Small intestine (tissue), 7 donors: Measurements from ENCODE around the gene FBXO7. TPM values are rescaled to one million over a fixed set of nuclear protein-coding genes. Genes with fewer than 3 reads are reported as not detected.

Experiments
- DNase-seq, 2 donors: peaks; one replicate each; pipeline versions ENCODE4 v3.0.0 to v3.0.0-alpha.2; 2013
- FAIRE-seq: peaks from 2 replicates; lab custom pipeline; 2012; peaks lifted over from hg19 to GRCh38; lab: Jason Lieb, UNC
- H3K27ac ChIP-seq, 3 donors: one replicate each; pipeline ENCODE4 v1.5.1; 2013; ENCODE audit warnings: low read length in 2 of 3, mild to moderate bottlenecking in 2 of 3, control low read depth in 1 of 3, inconsistent platforms in 1 of 3, low read depth in 1 of 3, moderate library complexity in 1 of 3
- H3K27me3 ChIP-seq, 3 donors: one replicate each; pipeline ENCODE4 v1.6.1; 2013; ENCODE audit warnings: low read length in 3 of 3, inconsistent platforms in 1 of 3; ENCODE audit not compliant: control insufficient read depth in 3 of 3, insufficient read depth in 3 of 3
- H3K36me3 ChIP-seq, 3 donors: one replicate each; pipeline ENCODE4 v1.6.1; 2013; ENCODE audit warnings: low read length in 3 of 3, inconsistent platforms in 1 of 3, low read depth in 1 of 3, mild to moderate bottlenecking in 1 of 3, moderate library complexity in 1 of 3; ENCODE audit not compliant: control insufficient read depth in 3 of 3, insufficient read depth in 2 of 3
- H3K4me1 ChIP-seq, 3 donors: one replicate each; pipeline ENCODE4 v1.6.1; 2013; ENCODE audit warnings: low read length in 2 of 3, inconsistent platforms in 1 of 3, low read depth in 1 of 3, mild to moderate bottlenecking in 1 of 3, moderate library complexity in 1 of 3; ENCODE audit not compliant: control insufficient read depth in 3 of 3, insufficient read depth in 2 of 3
- H3K4me3 ChIP-seq, 3 donors: one replicate each; pipeline ENCODE4 v1.5.1; 2013; ENCODE audit warnings: low read length in 3 of 3, control low read depth in 1 of 3, inconsistent platforms in 1 of 3, low read depth in 1 of 3, mild to moderate bottlenecking in 1 of 3, moderate library complexity in 1 of 3
- H3K9me3 ChIP-seq, 2 donors: one replicate each; pipeline ENCODE4 v1.6.1; 2013; ENCODE audit warnings: low read depth in 1 of 2, low read length in 1 of 2; ENCODE audit not compliant: control insufficient read depth in 2 of 2, insufficient read depth in 1 of 2
- WGBS, 3 donors: extraction: QIAGEN DNeasy Blood & Tissue Kit; methylation state at CpG; one replicate each; pipeline ENCODE4 v1.1.7; 2013; 5-methylcytosine and 5-hydroxymethylcytosine counted together
- polyA plus RNA-seq, 4 donors: library from polyadenylated mRNA; stranded (reverse) in 3 of 4; unstranded in 1 of 4; fragments of 200-250 nt in 3 of 4; fragments of 120-200 nt in 1 of 4; gene quantifications; one replicate each; pipeline versions ENCODE4 v1.2.1 to v1.2.3, GENCODE V29; 2013
- donor health status: healthy with polysubstance abuse.
- donor health status: control.
- donor health status: control.
- donor health status: Bipolar disorder and iron deficiency.
- donor health status: healthy.

FBXO7 gene
- polyA plus RNA-seq, 4 donors = 61.6 to 100 (median 84.8) TPM

- Histone ChIP-seq H3K9me3 (no peaks in the 10 kb centered on the region), H3K4me3 (no peak overlapping the region), H3K4me1 (no peaks in the 10 kb centered on the region), H3K36me3 (peaks cover 11 to 27% (median 19%) of the 10 kb centered on the region in 3 donors), H3K27me3 (no peaks in the 10 kb centered on the region), H3K27ac (no peak overlapping the region)
- WGBS, 3 donors = 70 to 87% (median 76%) methylated on average over 2 of the region's 2 CpGs
- DNase-seq (no peak), FAIRE-seq (no peak)
These were observed 17.5 kb downstream of the FBXO7 start for GRCh38 chr22:32492111-32492510.

GRCh38 chr22:32493551-32493950 lies 18.9 kb downstream of the FBXO7 start:
- FAIRE-seq (no peak), DNase-seq (no peak)
- H3K4me3 ChIP-seq = no peak overlapping the region
- H3K9me3 ChIP-seq = no peaks in the 10 kb centered on the region
- H3K27ac ChIP-seq = no peak overlapping the region
- H3K36me3 ChIP-seq = peaks cover 18 to 32% (median 22%) of the 10 kb centered on the region in 3 donors
- no peaks in the 10 kb centered on the region for H3K4me1 ChIP-seq
- H3K27me3 ChIP-seq = no peaks in the 10 kb centered on the region
- 94 to 98% (median 95%) methylated on average over 2 of the region's 2 CpGs for WGBS, 3 donors

- no peak overlapping the region for H3K27ac ChIP-seq
- H3K4me1 ChIP-seq = no peaks in the 10 kb centered on the region
- DNase-seq (no peak), FAIRE-seq (no peak)
- no peaks in the 10 kb centered on the region for H3K27me3 ChIP-seq
- WGBS, 3 donors = 82 to 90% (median 89%) methylated on average over 4 of the region's 4 CpGs
- no peaks in the 10 kb centered on the region for H3K9me3 ChIP-seq
- peaks cover 15 to 32% (median 24%) of the 10 kb centered on the region in 3 donors for H3K36me3 ChIP-seq
- no peak overlapping the region for H3K4me3 ChIP-seq
These were observed 20.4 kb downstream of the FBXO7 start for GRCh38 chr22:32494971-32495370.

GRCh38 chr22:32499666-32500065 lies 25.1 kb downstream of the FBXO7 start:
- 66 to 81% (median 73%) methylated on average over 3 of the region's 3 CpGs for WGBS, 3 donors
- Histone ChIP-seq H3K36me3 (peaks cover 11 to 18% (median 15%) of the 10 kb centered on the region in 3 donors), H3K4me3 (no peak overlapping the region), H3K4me1 (no peaks in the 10 kb centered on the region), H3K27me3 (no peaks in the 10 kb centered on the region), H3K9me3 (no peaks in the 10 kb centered on the region), H3K27ac (no peak overlapping the region)
- DNase-seq = no peak
- FAIRE-seq = no peak

GRCh38 chr22:32501836-32502752 lies 27.5 kb downstream of the FBXO7 start:
- Histone ChIP-seq H3K27ac (no peak overlapping the region), H3K4me3 (no peak overlapping the region), H3K9me3 (no peaks in the 10 kb centered on the region), H3K36me3 (peaks cover 7 to 12% (median 9%) of the 10 kb centered on the region in 3 donors), H3K4me1 (no peaks in the 10 kb centered on the region), H3K27me3 (no peaks in the 10 kb centered on the region)
- DNase-seq (no peak), FAIRE-seq (no peak)
- 58 to 73% (median 70%) methylated on average over 9 of the region's 9 CpGs for WGBS, 3 donors

GRCh38 chr22:32509045-32509444 lies 34.4 kb downstream of the FBXO7 start:
- no peaks in the 10 kb centered on the region for H3K36me3 ChIP-seq
- no peak overlapping the region for H3K27ac ChIP-seq
- no peaks in the 10 kb centered on the region for H3K27me3 ChIP-seq
- H3K4me3 ChIP-seq = no peak overlapping the region
- FAIRE-seq = no peak
- no peaks in the 10 kb centered on the region for H3K4me1 ChIP-seq
- 92 to 97% (median 94%) methylated on average over 7 of the region's 7 CpGs for WGBS, 3 donors
- no peaks in the 10 kb centered on the region for H3K9me3 ChIP-seq
- DNase-seq = no peak

GRCh38 chr22:32511274-32511673 lies 36.7 kb downstream of the FBXO7 start:
- no peak overlapping the region for H3K27ac ChIP-seq
- 74 to 87% (median 84%) methylated on average over 3 of the region's 3 CpGs for WGBS, 3 donors
- H3K4me3 ChIP-seq = no peak overlapping the region
- no peaks in the 10 kb centered on the region for H3K27me3 ChIP-seq
- DNase-seq (no peak), FAIRE-seq (no peak)
- no peaks in the 10 kb centered on the region for H3K9me3 ChIP-seq
- H3K4me1 ChIP-seq = no peaks in the 10 kb centered on the region
- no peaks in the 10 kb centered on the region for H3K36me3 ChIP-seq

- 59 to 78% (median 68%) methylated on average over 2 of the region's 2 CpGs for WGBS, 3 donors
- Histone ChIP-seq H3K9me3 (no peaks in the 10 kb centered on the region), H3K27me3 (no peaks in the 10 kb centered on the region), H3K27ac (no peak overlapping the region), H3K4me3 (no peak overlapping the region), H3K4me1 (no peaks in the 10 kb centered on the region), H3K36me3 (no peaks in the 10 kb centered on the region)
- DNase-seq (no peak), FAIRE-seq (no peak)
These were observed 37.2 kb downstream of the FBXO7 start for GRCh38 chr22:32511776-32512175.
